ENCODE measurements around the gene BHLHA15. TPM values are rescaled to one million over a fixed set of nuclear protein-coding genes. Genes with fewer than 3 reads are reported as not detected.

The BHLHA15 gene
- total RNA-seq, 1 experiment from 2014 or later, result 2.8 TPM

DNA sequence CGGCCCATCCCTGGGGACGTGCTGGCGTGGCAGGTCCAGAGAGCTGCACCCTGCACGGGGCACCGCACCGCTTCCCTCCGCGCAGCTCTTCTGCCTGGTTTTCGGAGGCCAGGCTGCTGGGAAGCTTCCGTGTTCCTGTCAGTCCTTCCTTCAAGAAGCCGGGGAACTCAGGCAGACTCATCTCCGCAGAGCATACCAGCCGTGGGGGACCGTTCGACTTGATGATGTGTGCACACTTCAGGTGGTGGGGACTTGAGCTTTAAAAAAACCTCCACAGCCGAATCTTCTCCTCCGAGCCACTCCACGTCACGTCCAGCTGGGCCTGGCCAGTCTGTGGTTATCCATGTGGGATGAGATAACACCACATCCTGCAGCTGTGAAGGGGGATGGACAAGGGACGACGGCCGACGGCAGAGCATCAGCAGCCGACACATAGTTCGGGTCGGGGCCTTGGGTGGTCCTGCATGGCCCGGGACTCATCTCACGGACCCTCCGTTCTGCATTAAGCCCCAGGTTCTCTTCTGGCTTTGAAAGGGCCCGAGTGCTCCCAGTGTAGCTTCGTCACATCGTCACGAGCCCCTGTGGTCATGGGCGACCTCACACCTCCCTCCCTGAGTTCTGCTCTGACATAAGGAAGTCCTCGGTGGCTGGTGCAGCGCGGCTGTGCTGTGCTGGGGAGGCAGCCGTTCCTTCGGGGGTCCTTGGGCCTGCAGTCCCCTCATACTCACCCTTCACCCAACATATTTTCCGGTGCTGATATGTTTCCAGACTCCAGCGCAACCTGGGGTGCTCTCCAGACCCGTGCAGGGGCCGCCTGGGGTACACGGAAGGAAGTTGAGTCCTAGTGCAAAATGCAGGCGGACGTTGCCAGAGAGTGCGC, 4.5 kb upstream of the BHLHA15 start:
- Mint-ChIP-seq H3K36me3 (peaks cover 15% of the 10 kb centered on the region), H3K4me3 (no peak overlapping the region), H3K27ac (no peak overlapping the region), H3K4me1 (0 out of 2 replicates have a peak, but pooled peaks cover 1% of the 10 kb centered on the region), H3K9me3 (no peaks in the 10 kb centered on the region), H3K27me3 (ENCODE audit: low read depth) (no peaks in the 10 kb centered on the region)
- ATAC-seq (no peak), DNase-seq (ENCODE audit: low spot score) (peak; percentile 9)
- TF ChIP-seq NR3C1 (CRISPR knock-in tag; conservative IDR thresholded peaks at IDR 0.05; ENCODE audit: low read depth) (no peak), TEAD1 (CRISPR knock-in tag; IDR thresholded peaks at IDR 0.05) (no peak), SP1 (CRISPR knock-in tag; conservative IDR thresholded peaks at IDR 0.05) (no peak), IRF2 (CRISPR knock-in tag; IDR thresholded peaks at IDR 0.05; ENCODE audit: borderline replicate concordance, low read depth) (no peak), STAT6 (CRISPR knock-in tag; conservative IDR thresholded peaks at IDR 0.05; ENCODE audit: low read depth) (no peak)
- TF ChIP-seq, protein P1, sequence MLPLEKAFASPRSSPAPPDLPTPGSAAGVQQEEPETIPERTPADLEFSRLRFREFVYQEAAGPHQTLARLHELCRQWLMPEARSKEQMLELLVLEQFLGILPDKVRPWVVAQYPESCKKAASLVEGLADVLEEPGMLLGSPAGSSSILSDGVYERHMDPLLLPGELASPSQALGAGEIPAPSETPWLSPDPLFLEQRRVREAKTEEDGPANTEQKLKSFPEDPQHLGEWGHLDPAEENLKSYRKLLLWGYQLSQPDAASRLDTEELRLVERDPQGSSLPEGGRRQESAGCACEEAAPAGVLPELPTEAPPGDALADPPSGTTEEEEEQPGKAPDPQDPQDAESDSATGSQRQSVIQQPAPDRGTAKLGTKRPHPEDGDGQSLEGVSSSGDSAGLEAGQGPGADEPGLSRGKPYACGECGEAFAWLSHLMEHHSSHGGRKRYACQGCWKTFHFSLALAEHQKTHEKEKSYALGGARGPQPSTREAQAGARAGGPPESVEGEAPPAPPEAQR (CRISPR knock-in tag; IDR thresholded peaks at IDR 0.05), result no peak
- ChIA-PET CTCF (no interaction called here), POLR2A (no interaction called here)

DNA sequence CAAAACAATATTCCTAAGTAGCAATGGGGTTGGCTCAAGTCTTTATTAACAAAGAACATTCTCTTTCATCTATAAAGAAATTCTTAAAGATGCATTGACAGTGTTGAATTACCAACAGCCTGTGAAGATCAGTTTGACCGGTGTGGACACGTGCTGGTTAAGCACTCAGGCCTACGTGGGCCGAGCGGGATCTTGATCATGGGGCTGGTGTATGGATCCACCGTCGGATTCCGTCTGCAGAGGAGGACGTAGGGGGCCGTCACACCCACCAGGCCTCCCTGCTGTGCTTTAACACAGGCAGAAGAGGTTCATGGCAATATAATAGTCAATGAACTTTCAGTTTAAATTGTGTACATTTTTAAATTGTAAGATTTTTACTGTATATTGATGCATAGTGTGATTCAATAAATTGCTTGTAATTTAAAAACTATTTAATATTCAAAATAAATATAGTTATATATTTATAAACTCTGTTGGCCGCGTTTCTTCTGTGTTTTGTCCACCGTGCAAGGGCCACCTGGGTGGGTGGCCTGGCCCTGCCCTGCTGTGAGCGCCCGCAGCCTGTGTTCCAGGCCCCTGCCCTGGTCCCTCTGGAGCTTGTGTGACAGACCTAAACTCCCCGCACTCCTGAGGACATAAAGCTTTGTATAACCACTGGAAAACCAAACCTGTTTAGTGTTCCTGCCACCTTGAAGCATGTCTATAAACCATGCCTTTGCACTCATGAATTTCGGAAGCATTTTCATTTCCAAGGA, 1.9 kb upstream of the BHLHA15 start:
- ChIA-PET POLR2A (interaction anchor here (0.6 kb wide), 1 partner anchor 78 kb away, joined by 3 read pairs; no protein-coding TSS in a partner anchor), CTCF (interaction anchor here (0.8 kb wide), 1 partner anchor 669 kb away, joined by 4 read pairs; the partner anchor contains the start of gene TRRAP)
- DNase-seq (ENCODE audit: low spot score), result peak; percentile 8
- Mint-ChIP-seq H3K36me3 (peaks cover 15% of the 10 kb centered on the region), H3K27me3 (ENCODE audit: low read depth) (no peaks in the 10 kb centered on the region), H3K4me1 (0 out of 2 replicates have a peak, but pooled peaks cover 4% of the 10 kb centered on the region), H3K4me3 (peak overlapping the region; percentile 64), H3K27ac (no peak overlapping the region; the same call in 1 of the 2 replicates), H3K9me3 (no peaks in the 10 kb centered on the region)
- no peak for ATAC-seq
- TF ChIP-seq TEAD4 (CRISPR knock-in tag; IDR thresholded peaks at IDR 0.05) (no peak), ZNF121 (CRISPR knock-in tag; IDR thresholded peaks at IDR 0.05) (peak; percentile 91), SP1 (CRISPR knock-in tag; conservative IDR thresholded peaks at IDR 0.05) (no peak), RORB (CRISPR knock-in tag; IDR thresholded peaks at IDR 0.05) (no peak), ZNF138 (CRISPR knock-in tag; conservative IDR thresholded peaks at IDR 0.05) (no peak), ZNF396 (CRISPR knock-in tag; IDR thresholded peaks at IDR 0.05; ENCODE audit: borderline replicate concordance) (no peak), E2F1 (CRISPR knock-in tag; IDR thresholded peaks at IDR 0.05) (no peak)
- TF ChIP-seq, protein P2, sequence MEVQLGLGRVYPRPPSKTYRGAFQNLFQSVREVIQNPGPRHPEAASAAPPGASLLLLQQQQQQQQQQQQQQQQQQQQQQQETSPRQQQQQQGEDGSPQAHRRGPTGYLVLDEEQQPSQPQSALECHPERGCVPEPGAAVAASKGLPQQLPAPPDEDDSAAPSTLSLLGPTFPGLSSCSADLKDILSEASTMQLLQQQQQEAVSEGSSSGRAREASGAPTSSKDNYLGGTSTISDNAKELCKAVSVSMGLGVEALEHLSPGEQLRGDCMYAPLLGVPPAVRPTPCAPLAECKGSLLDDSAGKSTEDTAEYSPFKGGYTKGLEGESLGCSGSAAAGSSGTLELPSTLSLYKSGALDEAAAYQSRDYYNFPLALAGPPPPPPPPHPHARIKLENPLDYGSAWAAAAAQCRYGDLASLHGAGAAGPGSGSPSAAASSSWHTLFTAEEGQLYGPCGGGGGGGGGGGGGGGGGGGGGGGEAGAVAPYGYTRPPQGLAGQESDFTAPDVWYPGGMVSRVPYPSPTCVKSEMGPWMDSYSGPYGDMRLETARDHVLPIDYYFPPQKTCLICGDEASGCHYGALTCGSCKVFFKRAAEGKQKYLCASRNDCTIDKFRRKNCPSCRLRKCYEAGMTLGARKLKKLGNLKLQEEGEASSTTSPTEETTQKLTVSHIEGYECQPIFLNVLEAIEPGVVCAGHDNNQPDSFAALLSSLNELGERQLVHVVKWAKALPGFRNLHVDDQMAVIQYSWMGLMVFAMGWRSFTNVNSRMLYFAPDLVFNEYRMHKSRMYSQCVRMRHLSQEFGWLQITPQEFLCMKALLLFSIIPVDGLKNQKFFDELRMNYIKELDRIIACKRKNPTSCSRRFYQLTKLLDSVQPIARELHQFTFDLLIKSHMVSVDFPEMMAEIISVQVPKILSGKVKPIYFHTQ (CRISPR knock-in tag; IDR thresholded peaks at IDR 0.05), result no peak

All from WTC11 (cell line).